ENCODE measurements around the gene ASAP3. TPM values are rescaled to one million over a fixed set of nuclear protein-coding genes. Genes with fewer than 3 reads are reported as not detected.

ASAP3 gene
- total RNA-seq, 2 experiments from 2014 or later, result 0.63 to 1.1 TPM

GRCh38 chr1:23462766-23463165, 21.2 kb downstream of the ASAP3 start:
- ChIA-PET CTCF (no interaction called here), POLR2A (no interaction called here)

- CTCF ChIA-PET, result interaction anchor here (1.3 kb wide), 1 partner anchor 57 kb away, joined by 4 read pairs; no protein-coding TSS in a partner anchor
- POLR2A ChIA-PET, result no interaction called here
These were observed 22.9 kb downstream of the ASAP3 start for GRCh38 chr1:23461050-23461449.

GRCh38 chr1:23460519-23460918, 23.5 kb downstream of the ASAP3 start:
- POLR2A ChIA-PET, result no interaction called here
- CTCF ChIA-PET, result no interaction called here

- CTCF ChIA-PET, result no interaction called here
- POLR2A ChIA-PET, result no interaction called here
These were observed 24.6 kb downstream of the ASAP3 start for GRCh38 chr1:23459338-23459757.

- ChIA-PET POLR2A (no interaction called here), CTCF (no interaction called here)
These were observed 27.8 kb downstream of the ASAP3 start for GRCh38 chr1:23456226-23456625.

- ChIA-PET POLR2A (no interaction called here), CTCF (no interaction called here)
These were observed 30.5 kb downstream of the ASAP3 start for GRCh38 chr1:23453455-23454000.

- POLR2A ChIA-PET, result no interaction called here
- CTCF ChIA-PET, result no interaction called here
These were observed 32.0 kb downstream of the ASAP3 start for GRCh38 chr1:23452011-23452411.

GRCh38 chr1:23451441-23451840, 32.5 kb downstream of the ASAP3 start:
- CTCF ChIA-PET, result interaction anchor here (0.9 kb wide), 1 partner anchor 186 kb away, joined by 3 read pairs; no protein-coding TSS in a partner anchor
- POLR2A ChIA-PET, result no interaction called here

- POLR2A ChIA-PET, result interaction anchor here (0.5 kb wide), 1 partner anchor 15 kb away, joined by 3 read pairs; no protein-coding TSS in a partner anchor
- CTCF ChIA-PET, result interaction anchor here (0.9 kb wide), 1 partner anchor 186 kb away, joined by 3 read pairs; no protein-coding TSS in a partner anchor
These were observed 33.1 kb downstream of the ASAP3 start for GRCh38 chr1:23450894-23451293.

- CTCF ChIA-PET, result no interaction called here
- POLR2A ChIA-PET, result no interaction called here
These were observed 34.0 kb downstream of the ASAP3 start for GRCh38 chr1:23449958-23450357.

- CTCF ChIA-PET, result interaction anchor here (1.0 kb wide), 1 partner anchor 188 kb away, joined by 3 read pairs; no protein-coding TSS in a partner anchor
- POLR2A ChIA-PET, result interaction anchor here (0.8 kb wide), 1 partner anchor 105 kb away, joined by 8 read pairs; the partner anchor contains the start of gene HNRNPR
These were observed 34.7 kb downstream of the ASAP3 start for GRCh38 chr1:23449306-23449705.

GRCh38 chr1:23448846-23449245, 35.1 kb downstream of the ASAP3 start:
- CTCF ChIA-PET, result interaction anchor here (1.0 kb wide), 1 partner anchor 189 kb away, joined by 3 read pairs; no protein-coding TSS in a partner anchor
- POLR2A ChIA-PET, result interaction anchor here (0.8 kb wide), 1 partner anchor 104 kb away, joined by 8 read pairs; the partner anchor contains the start of gene HNRNPR

GRCh38 chr1:23446661-23447310, 37.2 kb downstream of the ASAP3 start:
- CTCF ChIA-PET, result interaction anchor here (0.6 to 1.4 kb wide), 2 partner anchors 49 to 262 kb away, joined by 3 to 6 read pairs; no protein-coding TSS in a partner anchor
- POLR2A ChIA-PET, result no interaction called here

- POLR2A ChIA-PET, result no interaction called here
- CTCF ChIA-PET, result interaction anchor here (0.7 kb wide), 1 partner anchor 456 kb away, joined by 3 read pairs; no protein-coding TSS in a partner anchor
These were observed 39.2 kb downstream of the ASAP3 start for GRCh38 chr1:23444596-23445390.

GRCh38 chr1:23444104-23444533, 39.9 kb downstream of the ASAP3 start:
- ChIA-PET CTCF (no interaction called here), POLR2A (no interaction called here)

- POLR2A ChIA-PET, result no interaction called here
- CTCF ChIA-PET, result interaction anchor here (0.6 to 0.8 kb wide), 2 partner anchors 15 to 222 kb away, joined by 3 read pairs; no protein-coding TSS in a partner anchor
These were observed 41.2 kb downstream of the ASAP3 start for GRCh38 chr1:23442751-23443150.

GRCh38 chr1:23441446-23442148, 42.4 kb downstream of the ASAP3 start:
- CTCF ChIA-PET, result no interaction called here
- POLR2A ChIA-PET, result no interaction called here

GRCh38 chr1:23438545-23438944, 45.4 kb downstream of the ASAP3 start:
- ChIA-PET CTCF (no interaction called here), POLR2A (no interaction called here)

- POLR2A ChIA-PET, result no interaction called here
- CTCF ChIA-PET, result no interaction called here
These were observed 46.7 kb downstream of the ASAP3 start for GRCh38 chr1:23437355-23437664.

Measured in activated CD8-positive, alpha-beta memory T cell treated with anti-CD3 and anti-CD28 coated beads for 36 hours (primary cell).